Liver (tissue), 9 donors: ENCODE data around the gene GFY. TPM values are rescaled to one million over a fixed set of nuclear protein-coding genes. Genes with fewer than 3 reads are reported as not detected.

Experiments used
- DNase-seq: peaks from one replicate; pipeline ENCODE4 v3.0.0-alpha.2; 2017; ENCODE audit warnings: low spot score
- H3K27ac ChIP-seq, 2 donors: one replicate each; pipeline ENCODE4 v1.7.0; 2013; ENCODE audit warnings: inconsistent platforms in 2 of 2, low read length in 2 of 2, control low read depth in 1 of 2, low read depth in 1 of 2, mild to moderate bottlenecking in 1 of 2
- H3K27me3 ChIP-seq, 4 donors: one replicate each; pipeline versions ENCODE4 v1.6.1 to v1.7.0; 2013; ENCODE audit warnings: low read length in 3 of 4, inconsistent platforms in 1 of 4, mild to moderate bottlenecking in 1 of 4, moderate library complexity in 1 of 4; ENCODE audit not compliant: control insufficient read depth in 4 of 4, insufficient read depth in 4 of 4
- H3K36me3 ChIP-seq, 4 donors: one replicate each; pipeline versions ENCODE4 v1.6.1 to v1.7.0; 2013; ENCODE audit warnings: low read length in 3 of 4, mild to moderate bottlenecking in 3 of 4, low read depth in 1 of 4, moderate library complexity in 1 of 4; ENCODE audit not compliant: control insufficient read depth in 4 of 4, insufficient read depth in 3 of 4
- H3K4me1 ChIP-seq, 4 donors: one replicate each; pipeline versions ENCODE4 v1.6.1 to v1.7.0; 2013; ENCODE audit warnings: low read length in 3 of 4, mild to moderate bottlenecking in 3 of 4, moderate library complexity in 1 of 4; ENCODE audit not compliant: control insufficient read depth in 4 of 4, insufficient read depth in 4 of 4
- H3K4me3 ChIP-seq, 3 donors: one replicate each; pipeline versions ENCODE4 v1.6.1 to v1.7.0; 2013; ENCODE audit warnings: low read length in 3 of 3, control low read depth in 1 of 3, low read depth in 1 of 3, mild to moderate bottlenecking in 1 of 3
- H3K9ac ChIP-seq, 2 donors: one replicate each; pipeline ENCODE4 v1.7.0; 2013; ENCODE audit warnings: low read length in 2 of 2, mild to moderate bottlenecking in 2 of 2, moderate library complexity in 2 of 2, control low read depth in 1 of 2, low read depth in 1 of 2
- H3K9me3 ChIP-seq, 4 donors: one replicate each; pipeline versions ENCODE4 v1.6.1 to v1.7.0; 2013; ENCODE audit warnings: low read length in 3 of 4; ENCODE audit not compliant: control insufficient read depth in 4 of 4
- CTCF ChIP-seq: fragments of 150-350 bp; IDR thresholded peaks from 2 replicates; pipeline ENCODE4 v1.5.1; 2017; ENCODE audit warnings: improper control_type of control experiment, low read depth, low read length; ENCODE audit not compliant: missing input control
- FOXA1 ChIP-seq: IDR thresholded peaks from 2 replicates; pipeline ENCODE4 v1.6.1; 2016; ENCODE audit warnings: antibody characterized with exemption
- GABPA ChIP-seq, 2 donors: IDR thresholded peaks in 1 of 2; conservative IDR thresholded peaks in 1 of 2; 2 replicates each; pipeline ENCODE4 v1.6.1; 2016; ENCODE audit warnings: antibody characterized with exemption in 2 of 2, mild to moderate bottlenecking in 1 of 2, moderate library complexity in 1 of 2
- HNF4A ChIP-seq, 2 donors: conservative IDR thresholded peaks; 2 replicates each; pipeline ENCODE4 v1.6.1; 2016; ENCODE audit warnings: antibody characterized with exemption in 2 of 2, mild to moderate bottlenecking in 2 of 2
- JUND ChIP-seq, 2 donors: IDR thresholded peaks; 2 replicates each; pipeline ENCODE4 v1.6.1; 2016; ENCODE audit warnings: antibody characterized with exemption in 2 of 2
- MAX ChIP-seq: IDR thresholded peaks from 2 replicates; pipeline ENCODE4 v1.6.1; 2016; ENCODE audit warnings: antibody characterized with exemption
- NR2F2 ChIP-seq: IDR thresholded peaks from 2 replicates; pipeline ENCODE4 v1.6.1; 2016; ENCODE audit warnings: antibody characterized with exemption
- REST ChIP-seq: IDR thresholded peaks from 2 replicates; pipeline ENCODE4 v1.6.1; 2016; ENCODE audit warnings: antibody characterized with exemption, mild to moderate bottlenecking
- RXRA ChIP-seq, 2 donors: IDR thresholded peaks; 2 replicates each; pipeline ENCODE4 v1.6.1; 2017 to 2018; ENCODE audit warnings: antibody characterized with exemption in 2 of 2, mild to moderate bottlenecking in 1 of 2
- SP1 ChIP-seq: IDR thresholded peaks from 2 replicates; pipeline ENCODE4 v1.6.1; 2018; ENCODE audit warnings: antibody characterized with exemption, mild to moderate bottlenecking
- WGBS: extraction: QIAGEN DNeasy Blood & Tissue Kit; methylation state at CpG from one replicate; pipeline ENCODE4 v1.1.7; 2013; 5-methylcytosine and 5-hydroxymethylcytosine counted together
- polyA plus RNA-seq, 2 donors: library from polyadenylated mRNA; stranded (reverse) in 1 of 2; unstranded in 1 of 2; fragments of 200-250 nt in 1 of 2; fragments of >200 nt in 1 of 2; fragmentation: Nextera tagmentation in 1 of 2; extraction: Ambion mirVana in 1 of 2; gene quantifications; one replicate each; pipeline versions ENCODE4 v1.2.1 to v1.2.3, GENCODE V29; 2013 to 2015
- total RNA-seq, 2 donors: library from RNA; depleted of rRNA; stranded (reverse); fragments of >200 nt; gene quantifications; one replicate each; pipeline ENCODE4 v1.2.3, GENCODE V29; 2014
- donor health status: healthy.
- donor health status: healthy.
- donor health status: healthy.
- donor health status: healthy.
- donor health status: healthy.

GFY gene
- total and polyA plus RNA-seq, 4 donors: not detected

- peaks cover 0 to 2% (median 0%) of the 10 kb centered on the region in 4 donors for H3K27me3 ChIP-seq
- DNase-seq: no peak
- no peak for TF ChIP-seq CTCF
- no peak for TF ChIP-seq JUND (IDR thresholded peaks at IDR 0.05)
- no peak for TF ChIP-seq SP1
- TF ChIP-seq FOXA1: no peak
- no peak for TF ChIP-seq GABPA (IDR thresholded peaks at IDR 0.05 in 1 of 2, conservative IDR thresholded peaks at IDR 0.05 in 1 of 2)
- no peak for TF ChIP-seq NR2F2
- TF ChIP-seq RXRA (IDR thresholded peaks at IDR 0.05): no peak
- no peak for TF ChIP-seq HNF4A (conservative IDR thresholded peaks at IDR 0.05)
- TF ChIP-seq REST: no peak
- H3K4me3 ChIP-seq: no peak overlapping the region
- H3K36me3 ChIP-seq: no peaks in the 10 kb centered on the region
- H3K4me1 ChIP-seq: no peaks in the 10 kb centered on the region
- no peak overlapping the region for H3K27ac ChIP-seq
- H3K9me3 ChIP-seq: no peaks in the 10 kb centered on the region
- no peak overlapping the region for H3K9ac ChIP-seq
- 79% methylated on average over 15 of the region's 15 CpGs for WGBS
These were observed 29.4 kb upstream of the GFY start for GRCh38 chr19:49395581-49396407.

GRCh38 chr19:49396738-49397505 lies 28.3 kb upstream of the GFY start:
- H3K4me1 ChIP-seq: no peaks in the 10 kb centered on the region
- peaks cover 0 to 2% (median 0%) of the 10 kb centered on the region in 4 donors for H3K27me3 ChIP-seq
- H3K27ac ChIP-seq: no peak overlapping the region
- no peak for DNase-seq
- H3K9me3 ChIP-seq: no peaks in the 10 kb centered on the region
- no peaks in the 10 kb centered on the region for H3K36me3 ChIP-seq
- H3K9ac ChIP-seq: no peak overlapping the region
- WGBS: 81% methylated on average over 8 of the region's 8 CpGs
- TF ChIP-seq GABPA (IDR thresholded peaks at IDR 0.05 in 1 of 2, conservative IDR thresholded peaks at IDR 0.05 in 1 of 2): no peak
- TF ChIP-seq MAX: no peak
- no peak for TF ChIP-seq CTCF
- no peak for TF ChIP-seq SP1
- TF ChIP-seq FOXA1: no peak
- no peak overlapping the region for H3K4me3 ChIP-seq
